ENCODE data around the gene CRIP3. TPM values are rescaled to one million over a fixed set of nuclear protein-coding genes. Genes with fewer than 3 reads are reported as not detected.

The CRIP3 gene
- total RNA-seq, 4 donors from 2014 or later, result 2.2 to 3.4 (median 2.6) TPM; not detected in 1

DNA sequence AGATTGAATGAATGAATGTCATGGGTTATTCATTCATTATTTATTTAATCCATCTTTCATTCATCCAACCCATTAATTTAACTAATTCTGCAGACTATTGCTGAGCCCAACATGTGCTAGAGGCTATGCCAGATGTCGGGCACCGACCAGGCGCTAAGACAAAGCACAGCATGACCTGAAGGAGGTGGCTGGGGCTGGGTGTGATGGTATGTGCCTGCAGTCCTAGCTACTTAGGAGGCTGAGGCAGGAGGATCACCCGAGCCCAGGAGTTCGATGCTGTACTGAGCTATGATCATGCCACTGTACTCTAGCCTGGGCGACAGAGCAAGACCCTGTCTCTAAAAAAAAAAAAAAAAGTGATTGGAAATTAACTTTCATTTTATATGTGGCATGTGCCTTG, 16.3 kb downstream of the CRIP3 start:
- H3K27ac ChIP-seq, result no peak overlapping the region
- H3K27me3 ChIP-seq, result no peaks in the 10 kb centered on the region
- peak in 1 of 2 donors; percentile 47 for DNase-seq (ENCODE audit: low spot score in 2 of 2)
- H3K4me3 ChIP-seq, result no peak overlapping the region
- TF ChIP-seq EP300 (IDR thresholded peaks at IDR 0.05) (no peak), POLR2AphosphoS5 (IDR thresholded peaks at IDR 0.05) (no peak), CTCF (IDR thresholded peaks at IDR 0.05) (no peak), POLR2A (IDR thresholded peaks at IDR 0.05) (no peak)
- no peaks in the 10 kb centered on the region for H3K9me3 ChIP-seq
- 95% methylated on average over 6 of the region's 6 CpGs for WGBS
- no peaks in the 10 kb centered on the region for H3K4me1 ChIP-seq
- no peaks in the 10 kb centered on the region for H3K36me3 ChIP-seq

GRCh38 chr6:43291708-43292107, 16.9 kb downstream of the CRIP3 start:
- Histone ChIP-seq H3K4me3 (no peak overlapping the region), H3K27me3 (peaks cover 3% of the 10 kb centered on the region), H3K4me1 (no peaks in the 10 kb centered on the region), H3K27ac (no peak overlapping the region), H3K9me3 (no peaks in the 10 kb centered on the region), H3K36me3 (no peaks in the 10 kb centered on the region)
- no peak for DNase-seq (ENCODE audit: low spot score in 2 of 2)
- WGBS, result 94% methylated on average over 2 of the region's 2 CpGs
- TF ChIP-seq POLR2AphosphoS5 (IDR thresholded peaks at IDR 0.05), result no peak
- TF ChIP-seq POLR2A (IDR thresholded peaks at IDR 0.05), result no peak
- TF ChIP-seq EP300 (IDR thresholded peaks at IDR 0.05), result no peak
- TF ChIP-seq CTCF (IDR thresholded peaks at IDR 0.05), result no peak

- no peak for DNase-seq (ENCODE audit: low spot score in 2 of 2)
- H3K27me3 ChIP-seq, result peaks cover 11% of the 10 kb centered on the region
- no peaks in the 10 kb centered on the region for H3K4me1 ChIP-seq
- H3K36me3 ChIP-seq, result no peaks in the 10 kb centered on the region
- TF ChIP-seq CTCF (IDR thresholded peaks at IDR 0.05) (no peak), POLR2AphosphoS5 (IDR thresholded peaks at IDR 0.05) (no peak), POLR2A (IDR thresholded peaks at IDR 0.05) (no peak), EP300 (IDR thresholded peaks at IDR 0.05) (no peak)
- no peaks in the 10 kb centered on the region for H3K9me3 ChIP-seq
- 89% methylated on average over 6 of the region's 6 CpGs for WGBS
- H3K4me3 ChIP-seq, result no peak overlapping the region
- H3K27ac ChIP-seq, result no peak overlapping the region
Measured at GRCh38 chr6:43290905-43291355, 17.7 kb downstream of the CRIP3 start.

DNA sequence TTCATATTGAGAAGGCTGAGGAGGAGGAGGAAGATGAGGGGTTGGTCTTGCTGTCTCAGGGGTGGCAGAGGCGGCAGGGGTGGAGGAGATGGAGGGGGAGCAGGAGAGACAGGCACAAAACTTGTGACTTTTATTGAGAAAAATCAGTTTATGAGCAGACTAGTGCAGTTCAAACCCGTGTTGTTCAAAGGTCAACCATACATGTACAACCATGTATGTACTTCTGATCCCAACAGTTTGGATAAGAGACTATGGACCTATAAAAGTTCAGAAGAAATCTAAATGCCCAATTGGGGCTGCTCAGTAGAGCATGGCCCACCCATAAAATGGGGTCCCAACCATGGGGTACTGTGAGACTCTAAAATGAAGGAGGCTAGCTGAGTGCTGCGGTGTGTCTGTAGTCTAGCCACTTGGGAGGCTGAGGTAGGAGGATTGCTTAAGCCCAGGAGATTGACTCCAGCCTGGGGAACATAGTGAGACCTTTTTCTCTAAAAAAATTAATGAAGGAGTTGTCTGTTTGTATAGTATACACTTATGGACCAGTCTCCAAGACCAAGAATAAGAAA, 18.2 kb downstream of the CRIP3 start:
- WGBS, result 77% methylated on average over 3 of the region's 3 CpGs
- peak in 1 of 2 donors; percentile 11 for DNase-seq (ENCODE audit: low spot score in 2 of 2)
- Histone ChIP-seq H3K36me3 (no peaks in the 10 kb centered on the region), H3K27me3 (peaks cover 16% of the 10 kb centered on the region), H3K4me3 (no peak overlapping the region), H3K4me1 (peaks cover under 1% of the 10 kb centered on the region), H3K27ac (no peak overlapping the region), H3K9me3 (no peaks in the 10 kb centered on the region)
- no peak for TF ChIP-seq POLR2AphosphoS5 (IDR thresholded peaks at IDR 0.05)
- TF ChIP-seq CTCF (IDR thresholded peaks at IDR 0.05), result no peak
- no peak for TF ChIP-seq EP300 (IDR thresholded peaks at IDR 0.05)
- TF ChIP-seq POLR2A (IDR thresholded peaks at IDR 0.05), result no peak

DNA sequence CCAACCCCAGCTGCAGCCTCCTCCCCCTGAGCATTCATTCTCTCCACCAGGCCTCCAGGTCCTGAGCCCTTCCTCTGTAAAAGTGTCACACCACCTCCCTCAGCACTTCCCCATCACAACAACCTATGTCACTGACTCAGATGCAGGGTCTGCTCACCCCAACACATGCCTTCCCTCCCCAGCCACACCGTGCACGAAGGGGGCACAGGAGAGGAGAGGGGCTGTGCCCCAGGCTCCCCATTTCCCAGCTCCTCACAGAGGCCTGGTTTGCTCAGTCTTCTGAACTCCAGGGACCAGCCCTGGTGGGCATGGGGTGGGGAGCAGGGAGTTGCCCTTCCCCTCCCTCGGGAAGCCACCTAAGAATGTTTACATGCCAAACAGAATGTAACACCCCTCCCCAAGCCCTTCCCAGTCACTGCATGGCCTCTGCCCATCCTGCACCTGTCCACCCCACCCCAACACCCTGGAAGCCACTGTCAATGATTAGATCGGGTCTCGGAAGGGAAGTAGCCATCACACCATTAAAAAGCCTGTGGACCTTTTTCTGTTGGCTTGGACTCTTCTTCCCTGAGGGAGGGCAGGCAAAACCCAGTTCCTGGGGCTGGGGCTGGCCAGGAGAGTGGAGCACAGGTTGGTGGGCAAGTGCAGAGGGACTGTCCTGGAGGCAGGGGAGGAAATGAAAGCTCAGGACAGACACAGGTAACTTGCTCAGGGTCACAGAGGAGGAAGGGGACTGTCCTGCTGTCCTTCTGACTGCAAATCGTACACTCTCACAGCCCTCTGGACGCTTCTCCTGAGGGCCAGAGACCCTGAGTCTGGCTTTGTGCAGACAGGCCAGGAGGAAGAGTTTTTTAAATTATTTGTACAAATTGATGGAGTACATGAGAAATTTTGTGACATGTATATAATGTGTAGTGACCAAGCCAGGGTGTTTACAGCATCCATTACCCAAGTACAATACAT, 20.6 kb downstream of the CRIP3 start:
- 74% methylated on average over 7 of the region's 7 CpGs for WGBS
- no peak overlapping the region for H3K27ac ChIP-seq
- H3K4me3 ChIP-seq, result no peak overlapping the region

More for the DNA sequence above, 20.6 kb downstream of the CRIP3 start:
- peaks cover 40% of the 10 kb centered on the region for H3K27me3 ChIP-seq
- peaks cover 9% of the 10 kb centered on the region for H3K4me1 ChIP-seq
- no peaks in the 10 kb centered on the region for H3K36me3 ChIP-seq
- H3K9me3 ChIP-seq, result no peaks in the 10 kb centered on the region
- no peak for DNase-seq (ENCODE audit: low spot score in 2 of 2)
- no peak for TF ChIP-seq EP300 (IDR thresholded peaks at IDR 0.05)
- no peak for TF ChIP-seq CTCF (IDR thresholded peaks at IDR 0.05)
- TF ChIP-seq POLR2AphosphoS5 (IDR thresholded peaks at IDR 0.05), result no peak
- no peak for TF ChIP-seq POLR2A (IDR thresholded peaks at IDR 0.05)
